Tibial nerve (tissue), 4 donors: ENCODE data around the gene TMEM271.

Experiments
- EP300 ChIP-seq, 2 donors: sonication (generic); formaldehyde crosslinking; IDR thresholded peaks; one replicate each; pipeline ENCODE4 v1.6.1; 2017; ENCODE audit warnings: antibody characterized with exemption in 2 of 2, mild to moderate bottlenecking in 1 of 2
- POLR2A ChIP-seq, 2 donors: fragments of 450-650 bp; IDR thresholded peaks; one replicate each; pipeline ENCODE4 v1.6.1; 2017; ENCODE audit warnings: antibody characterized with exemption in 2 of 2, mild to moderate bottlenecking in 2 of 2, moderate library complexity in 2 of 2
- TF ChIP-seq, protein P1 (sequence below), 5 experiments: fragments of 200-600 bp in 3 of 5; fragments of 450-650 bp in 2 of 5; sonication (generic) in 3 of 5; IDR thresholded peaks; one replicate each; pipeline ENCODE4 v1.5.1; 2016 to 2019; ENCODE audit warnings: antibody characterized with exemption in 5 of 5, mild to moderate bottlenecking in 3 of 5, moderate library complexity in 2 of 5

DNA sequence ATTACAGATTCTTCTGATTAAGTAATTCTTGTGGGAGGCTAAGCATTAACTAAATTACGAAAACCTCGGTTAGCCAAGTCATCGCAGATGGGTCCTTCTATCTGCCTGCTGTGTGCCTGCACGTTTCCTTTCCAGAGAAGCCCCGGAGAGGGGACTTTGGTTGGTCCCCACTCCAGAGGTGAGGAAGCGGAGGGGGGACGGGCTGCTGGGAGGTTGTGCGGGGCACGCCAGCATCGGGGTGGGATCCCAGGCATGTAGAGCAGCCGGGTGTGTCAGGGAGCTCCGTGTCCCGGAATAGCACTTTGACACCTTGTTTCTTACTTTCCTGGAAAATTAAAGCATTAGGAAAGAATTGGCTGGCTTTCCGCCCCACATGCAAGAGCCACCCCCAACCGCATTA lies 50.4 kb downstream of the TMEM271 start:
- TF ChIP-seq, protein P1, sequence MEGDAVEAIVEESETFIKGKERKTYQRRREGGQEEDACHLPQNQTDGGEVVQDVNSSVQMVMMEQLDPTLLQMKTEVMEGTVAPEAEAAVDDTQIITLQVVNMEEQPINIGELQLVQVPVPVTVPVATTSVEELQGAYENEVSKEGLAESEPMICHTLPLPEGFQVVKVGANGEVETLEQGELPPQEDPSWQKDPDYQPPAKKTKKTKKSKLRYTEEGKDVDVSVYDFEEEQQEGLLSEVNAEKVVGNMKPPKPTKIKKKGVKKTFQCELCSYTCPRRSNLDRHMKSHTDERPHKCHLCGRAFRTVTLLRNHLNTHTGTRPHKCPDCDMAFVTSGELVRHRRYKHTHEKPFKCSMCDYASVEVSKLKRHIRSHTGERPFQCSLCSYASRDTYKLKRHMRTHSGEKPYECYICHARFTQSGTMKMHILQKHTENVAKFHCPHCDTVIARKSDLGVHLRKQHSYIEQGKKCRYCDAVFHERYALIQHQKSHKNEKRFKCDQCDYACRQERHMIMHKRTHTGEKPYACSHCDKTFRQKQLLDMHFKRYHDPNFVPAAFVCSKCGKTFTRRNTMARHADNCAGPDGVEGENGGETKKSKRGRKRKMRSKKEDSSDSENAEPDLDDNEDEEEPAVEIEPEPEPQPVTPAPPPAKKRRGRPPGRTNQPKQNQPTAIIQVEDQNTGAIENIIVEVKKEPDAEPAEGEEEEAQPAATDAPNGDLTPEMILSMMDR (IDR thresholded peaks at IDR 0.05), result no peak
- TF ChIP-seq POLR2A (IDR thresholded peaks at IDR 0.05) (no peak), EP300 (IDR thresholded peaks at IDR 0.05) (no peak)
